ENCODE results near the gene MTHFD1L. TPM values are rescaled to one million over a fixed set of nuclear protein-coding genes. Genes with fewer than 3 reads are reported as not detected.

The MTHFD1L gene
- total and polyA plus RNA-seq, 9 of the 15 experiments (the other 6 are each of a cell fraction or from before 2014, with no cell fraction given), result 20.9 to 128 (median 61.0) TPM

- Histone ChIP-seq H3K9me1 (ENCODE audit: control insufficient read depth, insufficient read depth, low read length) (no peaks in the 10 kb centered on the region), H3K36me3 (ENCODE audit: control insufficient read depth, insufficient read depth, low read length) (peaks cover 29% of the 10 kb centered on the region), H3K9me3 (replicated peaks; ENCODE audit: control insufficient read depth, insufficient read depth, low read depth, low read length) (no peaks in the 10 kb centered on the region), H3K79me2 (ENCODE audit: control insufficient read depth, insufficient read depth, low read length) (no peaks in the 10 kb centered on the region), H3K27ac (ENCODE audit: extremely low read depth, low read depth, low read length) (no peak overlapping the region), H2AFZ (ENCODE audit: low read depth, low read length) (no peak overlapping the region), H4K20me1 (replicated peaks; ENCODE audit: control insufficient read depth, insufficient read depth, low read length) (no peaks in the 10 kb centered on the region), H3K4me3 (no peak overlapping the region), H3K9ac (ENCODE audit: insufficient read depth in 1 of 2, low read depth in 2 of 2, low read length in 2 of 2) (no peak overlapping the region), H3K4me2 (ENCODE audit: insufficient read depth, low read length) (no peak overlapping the region), H3K4me1 (replicated peaks in 1 of 2; ENCODE audit: control insufficient read depth in 2 of 2, insufficient read depth in 2 of 2, low read length in 2 of 2) (peaks cover 0 to 3% of the 10 kb centered on the region in 2 experiments; a peak in 1 of 5 replicates), H3K27me3 (ENCODE audit: control insufficient read depth in 2 of 2, insufficient read depth in 2 of 2, low read length in 2 of 2) (no peaks in the 10 kb centered on the region)
- ATAC-seq (peak; percentile 75), DNase-seq (ENCODE audit: extremely low read depth in 1 of 4, low spot score in 3 of 4) (peak in 3 of 4 experiments; percentile 41 to 63 (median 48)), FAIRE-seq (peak; percentile 74)
- no TSS peak for BruUV-seq (replicated peaks)
- ChIA-PET CTCF (ENCODE audit: low intra/inter-chr PET ratio) (no interaction called here), POLR2A (interaction anchor here (1.1 kb wide), 1 partner anchor 73 kb away, joined by 3 read pairs; no protein-coding TSS in a partner anchor)
- intact Hi-C loops (cut with micrococcal nuclease) (loop anchor here (10.0 kb wide), 1 partner anchor 184 kb away; no protein-coding TSS in a partner anchor), in situ Hi-C loops (cut with MboI) (no loop called here)
- 13% methylated on average over 4 of the region's 4 CpGs for WGBS (ENCODE audit: insufficient coverage, low coverage, missing lambda C conversion rate)
- TF ChIP-seq ATF7 (IDR thresholded peaks at IDR 0.05), result no peak
- TF ChIP-seq TEAD4 (IDR thresholded peaks at IDR 0.05; ENCODE audit: low read length), result 0 out of 2 replicates have a peak, but pooled peaks have one; percentile 46
- TF ChIP-seq TEAD4 (CRISPR knock-in tag; IDR thresholded peaks at IDR 0.05; ENCODE audit: borderline replicate concordance), result no peak
- TF ChIP-seq EGR1 (conservative IDR thresholded peaks at IDR 0.05), result peak; percentile 78
- TF ChIP-seq MCM2 (IDR thresholded peaks at IDR 0.05; ENCODE audit: low read depth), result no peak
- no peak for TF ChIP-seq ZNF384 (IDR thresholded peaks at IDR 0.05; ENCODE audit: low read depth, low read length)
- TF ChIP-seq MTA2 (IDR thresholded peaks at IDR 0.05; ENCODE audit: low read depth), result peak; percentile 37; the same call in 1 of the 2 replicates
- TF ChIP-seq CBFA2T2 (conservative IDR thresholded peaks at IDR 0.05), result peak; percentile 71
- no peak for TF ChIP-seq RBM15 (IDR thresholded peaks at IDR 0.05; ENCODE audit: insufficient read depth, low read length)
- no peak for TF ChIP-seq ZNF398 (CRISPR knock-in tag; IDR thresholded peaks at IDR 0.05)
- peak; percentile 59; the same call in 1 of the 2 replicates for TF ChIP-seq TAL1 (IDR thresholded peaks at IDR 0.05)
- no peak for TF ChIP-seq SMARCB1 (IDR thresholded peaks at IDR 0.05; ENCODE audit: insufficient read length, low read depth)
- peak; percentile 53 to 66; a peak in 3 of 4 replicates for TF ChIP-seq KDM1A (IDR thresholded peaks at IDR 0.05)
- TF ChIP-seq FOXJ2 (tag; IDR thresholded peaks at IDR 0.05), result no peak
- TF ChIP-seq RFX5 (IDR thresholded peaks at IDR 0.05; ENCODE audit: low read depth, low read length), result peak; percentile 23; the same call in 1 of the 2 replicates
- peak; percentile 69 for TF ChIP-seq ARID1B (IDR thresholded peaks at IDR 0.05)
- TF ChIP-seq FOXK2 (conservative IDR thresholded peaks at IDR 0.05 in 1 of 2, IDR thresholded peaks at IDR 0.05 in 1 of 2; ENCODE audit: low read depth in 2 of 2), result peak in 1 of 2 experiments; percentile 50; a peak in 1 of 4 replicates
- peak; percentile 47; the same call in 1 of the 2 replicates for TF ChIP-seq DPF2 (IDR thresholded peaks at IDR 0.05)
- peak; percentile 33; the same call in 1 of the 2 replicates for TF ChIP-seq SMARCA4 (IDR thresholded peaks at IDR 0.05)
- no peak for TF ChIP-seq PURB (CRISPR knock-in tag; IDR thresholded peaks at IDR 0.05; ENCODE audit: low read depth)
- no peak for TF ChIP-seq NR3C1 (CRISPR knock-in tag; IDR thresholded peaks at IDR 0.05)
- TF ChIP-seq NCOR1 (IDR thresholded peaks at IDR 0.05), result peak; percentile 37; the same call in 1 of the 2 replicates
- peak; percentile 61 for TF ChIP-seq POLR2AphosphoS5 (IDR thresholded peaks at IDR 0.05; ENCODE audit: control insufficient read depth, insufficient read depth, low read depth, low read length)
- TF ChIP-seq TCF3 (CRISPR knock-in tag; IDR thresholded peaks at IDR 0.05), result peak; percentile 54
- 0 out of 2 replicates have a peak, but pooled peaks have one; percentile 9 for TF ChIP-seq NFIC (IDR thresholded peaks at IDR 0.05)
Observed at GRCh38 chr6:151008425-151008824, 142.9 kb downstream of the MTHFD1L start.

Data from K562 (cell line).